ENCODE results near the gene HEATR5B.

- TF ChIP-seq POLR2A (IDR thresholded peaks at IDR 0.05; ENCODE audit: low read depth, low read length) (no peak), POLR2AphosphoS5 (IDR thresholded peaks at IDR 0.05; ENCODE audit: low read depth, low read length) (no peak)
Measured at GRCh38 chr2:37005118-37005868, 78.9 kb downstream of the HEATR5B start.

Data from GM12891 (cell line).